GOT3 (cell line): Measurements from ENCODE around the gene INSYN2B.

ENCODE experiments used
- DNase-seq: peaks from one replicate; lab custom pipeline; 2025; ENCODE audit warnings: mixed read lengths; lab: John Stamatoyannopoulos, UW

Gene INSYN2B

GRCh38 chr5:169980418-169981053 is at the start of gene INSYN2B:
TSS of gene INSYN2B (minus strand) at chr5:169980495. CDS start at chr5:169883898, 96,597 bp downstream.
- peak; percentile 74 for DNase-seq

- DNase-seq, result no peak
Measured at GRCh38 chr5:170028124-170028523, 47.8 kb upstream of the INSYN2B start.

GRCh38 chr5:170025853-170026252 is 45.6 kb upstream of the INSYN2B start:
- no peak for DNase-seq

DNA sequence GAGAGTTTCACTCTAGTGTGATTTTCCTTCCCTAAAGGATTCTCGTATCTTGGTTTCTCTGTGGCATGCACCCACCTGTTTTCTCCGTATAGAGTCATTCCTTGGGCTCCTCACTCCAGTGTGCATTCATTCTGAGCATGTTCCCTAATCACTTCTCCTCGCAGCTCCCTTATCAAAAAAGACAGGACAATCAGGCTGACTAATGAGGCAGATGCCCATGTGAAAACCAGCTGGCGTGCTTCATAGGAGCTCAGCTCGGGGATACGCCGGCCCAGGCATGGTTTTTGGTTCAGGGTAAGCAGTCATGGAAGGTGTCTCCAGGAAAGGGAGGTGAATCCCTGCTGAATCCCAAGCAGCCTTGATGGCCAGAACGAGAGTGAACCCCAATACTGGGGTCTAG is 41.2 kb upstream of the INSYN2B start:
- no peak for DNase-seq

DNA sequence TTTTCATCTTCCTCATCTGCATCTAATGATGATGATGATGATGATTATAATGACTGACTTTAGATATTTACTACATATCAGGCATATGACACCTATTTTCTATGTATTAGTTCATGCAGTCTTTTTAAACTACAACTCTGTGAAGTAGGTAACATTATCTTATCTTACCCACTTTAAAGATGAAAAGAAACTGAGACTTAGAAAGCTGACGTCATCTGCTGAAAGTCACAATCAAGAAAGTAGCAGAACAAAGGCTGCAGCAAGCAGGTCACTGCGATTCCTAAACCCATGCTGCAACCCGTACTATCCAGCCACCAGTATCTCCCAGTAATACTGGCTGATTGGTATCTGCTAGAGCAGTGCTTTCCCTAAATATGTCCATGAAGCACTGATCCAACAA is 40.1 kb upstream of the INSYN2B start:
- DNase-seq, result no peak

GRCh38 chr5:170012622-170013021 is 32.3 kb upstream of the INSYN2B start:
- DNase-seq, result no peak

- no peak for DNase-seq
Measured at GRCh38 chr5:170011751-170012150, 31.5 kb upstream of the INSYN2B start.

DNA sequence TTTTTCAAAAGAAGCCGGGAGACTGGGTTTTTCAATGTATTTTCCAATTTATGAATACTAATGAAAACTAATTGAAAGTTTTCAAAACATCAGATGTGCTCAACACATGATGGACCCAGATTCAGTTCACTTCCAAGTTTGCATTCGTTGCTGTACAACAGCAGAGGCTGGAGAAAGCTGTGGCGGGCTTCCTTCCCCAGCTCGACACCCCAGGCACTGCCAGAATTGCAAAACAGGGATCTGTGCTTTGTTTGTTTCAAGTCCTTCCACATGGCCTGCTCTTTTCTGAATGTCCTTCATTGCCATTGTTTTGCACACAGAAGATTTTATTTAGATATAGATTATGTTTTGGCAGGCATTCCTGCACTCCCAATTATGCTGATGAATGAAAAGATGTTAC is 30.3 kb upstream of the INSYN2B start:
- DNase-seq, result no peak

GRCh38 chr5:170008376-170008775 is 28.1 kb upstream of the INSYN2B start:
- DNase-seq, result no peak

- no peak for DNase-seq
Measured at GRCh38 chr5:170006021-170006420, 25.7 kb upstream of the INSYN2B start.

DNA sequence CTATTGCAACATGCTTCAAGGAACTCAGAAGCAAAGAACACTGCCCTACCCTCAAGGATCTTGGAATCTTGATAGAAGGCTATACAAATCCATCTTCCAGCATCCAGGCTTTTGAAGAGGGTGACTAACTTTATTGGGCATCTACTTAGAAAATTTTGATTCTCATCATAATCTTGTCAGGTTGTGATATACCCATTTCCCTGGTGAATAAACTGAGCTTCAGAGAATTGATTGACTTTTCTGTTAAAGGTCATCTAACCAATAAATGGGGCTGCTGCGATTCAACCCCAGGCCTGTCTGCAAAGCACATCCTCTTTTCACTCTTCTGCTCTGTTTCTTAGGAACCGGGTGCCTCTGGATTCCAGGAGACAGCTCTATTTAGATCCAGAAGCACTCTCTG is 19.9 kb upstream of the INSYN2B start:
- no peak for DNase-seq

DNA sequence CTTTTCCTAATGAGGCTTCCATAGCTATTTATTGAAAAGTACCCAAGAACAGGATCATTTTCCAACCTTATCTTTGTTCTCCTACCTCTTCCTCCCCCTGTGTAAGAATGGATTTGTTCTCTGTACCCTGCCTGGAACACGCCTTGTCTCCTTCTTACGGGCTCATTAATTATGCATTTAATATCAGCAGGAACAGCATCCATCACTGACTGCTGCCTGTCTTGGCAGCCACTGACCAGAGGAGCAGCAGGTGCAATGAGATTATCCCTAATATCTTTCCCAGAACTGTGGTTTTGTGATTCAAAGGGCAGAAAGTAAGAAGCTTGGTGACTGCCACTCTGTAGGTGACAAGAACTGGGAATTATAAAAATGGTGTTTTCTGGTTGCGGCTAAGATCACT is 19.3 kb upstream of the INSYN2B start:
- DNase-seq, result no peak

DNA sequence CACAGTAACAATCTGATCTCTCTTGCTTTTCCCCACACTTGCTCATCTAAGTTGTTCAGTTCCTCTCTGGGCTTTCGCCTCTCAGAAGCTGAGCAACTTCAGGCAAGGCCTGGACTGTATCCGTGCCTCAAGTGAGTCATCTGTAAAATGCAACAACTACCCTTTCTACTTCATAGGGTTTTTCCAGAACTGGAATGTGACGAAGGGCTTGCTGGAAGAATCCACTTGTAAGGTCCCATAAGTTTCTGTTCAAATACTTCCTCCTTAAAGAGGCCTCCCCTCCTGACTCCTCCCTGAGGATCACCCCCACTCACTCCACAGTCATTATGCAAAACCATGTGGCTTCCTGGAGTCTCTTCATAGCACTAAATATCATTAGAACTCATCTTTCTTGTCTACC is 17.5 kb upstream of the INSYN2B start:
- no peak for DNase-seq

- no peak for DNase-seq
Measured at GRCh38 chr5:169993485-169993790, 13.1 kb upstream of the INSYN2B start.

GRCh38 chr5:169992789-169993484 is 12.6 kb upstream of the INSYN2B start:
- no peak for DNase-seq

DNA sequence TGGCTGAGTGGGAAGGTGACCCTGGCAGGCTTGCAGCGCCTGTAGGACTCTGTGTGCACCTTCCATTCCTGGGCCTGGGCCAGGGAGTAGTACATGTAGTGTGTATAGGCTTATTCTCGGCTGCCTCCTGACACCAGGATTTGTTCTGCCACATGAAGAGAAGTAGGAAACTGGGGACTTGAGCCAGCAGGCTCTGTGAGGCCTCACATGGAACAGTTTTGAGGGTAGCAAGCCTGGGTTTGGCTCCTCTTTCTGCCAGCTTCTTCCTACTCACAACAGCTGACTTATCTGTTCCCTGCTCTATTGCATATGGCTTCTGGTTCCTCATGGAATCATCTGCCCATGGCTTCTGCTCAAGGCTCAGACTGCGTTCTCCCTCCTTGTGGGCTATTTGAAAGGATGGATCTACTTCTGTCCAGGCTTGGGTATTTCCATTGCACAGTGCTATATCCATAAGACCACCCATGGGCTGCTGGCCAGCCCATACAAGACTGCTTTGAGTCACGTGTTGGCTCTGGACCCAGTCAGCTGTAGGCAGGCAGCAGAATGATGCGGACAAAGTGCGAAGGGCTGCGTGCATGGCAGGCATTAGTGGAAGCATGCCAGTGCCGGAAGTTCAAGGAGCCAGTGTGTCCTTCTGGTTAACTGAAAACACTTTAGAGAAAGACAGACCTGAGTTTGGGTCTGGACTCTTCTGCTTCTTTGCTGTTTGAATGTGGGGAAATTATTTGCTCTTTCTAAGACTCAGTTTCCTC is 11.0 kb upstream of the INSYN2B start:
- no peak for DNase-seq

DNA sequence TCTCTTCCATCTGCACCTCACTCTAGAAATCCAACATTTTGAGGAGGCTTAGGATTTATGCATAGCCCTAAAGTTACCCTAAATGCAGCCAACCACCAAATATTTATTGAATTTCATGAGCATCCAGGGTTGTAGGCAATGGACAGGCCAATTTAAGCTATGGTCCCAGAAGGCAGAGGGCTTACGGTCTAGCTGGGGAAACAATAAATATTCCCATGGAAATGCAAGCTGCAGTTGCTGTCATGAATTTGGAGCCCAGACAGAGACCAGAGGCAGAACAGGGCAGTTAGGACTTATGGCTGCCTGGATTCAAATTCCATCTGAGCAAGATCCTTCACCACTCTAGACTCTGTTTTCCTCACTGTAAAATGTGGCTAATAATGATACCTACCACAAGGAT is 9.1 kb upstream of the INSYN2B start:
- DNase-seq, result no peak

DNA sequence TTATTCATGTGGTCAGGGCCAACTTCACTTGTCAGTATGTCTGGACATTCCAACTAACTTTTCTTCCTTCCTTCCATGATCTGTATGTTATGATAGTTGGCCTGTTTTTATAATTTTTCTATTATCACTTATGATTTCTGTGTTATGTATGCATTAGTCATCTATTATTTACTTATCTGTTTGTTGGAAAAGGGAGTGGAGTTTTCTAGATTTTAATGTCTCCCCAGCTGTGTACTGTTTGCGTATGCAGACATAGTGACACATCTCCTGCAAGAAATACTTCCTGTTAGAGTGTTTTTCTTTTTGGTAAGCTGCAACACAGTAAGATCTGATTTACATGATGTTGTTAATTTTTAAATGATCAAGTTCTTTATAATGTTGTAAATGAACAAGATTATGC is 8.7 kb upstream of the INSYN2B start:
- DNase-seq, result no peak

DNA sequence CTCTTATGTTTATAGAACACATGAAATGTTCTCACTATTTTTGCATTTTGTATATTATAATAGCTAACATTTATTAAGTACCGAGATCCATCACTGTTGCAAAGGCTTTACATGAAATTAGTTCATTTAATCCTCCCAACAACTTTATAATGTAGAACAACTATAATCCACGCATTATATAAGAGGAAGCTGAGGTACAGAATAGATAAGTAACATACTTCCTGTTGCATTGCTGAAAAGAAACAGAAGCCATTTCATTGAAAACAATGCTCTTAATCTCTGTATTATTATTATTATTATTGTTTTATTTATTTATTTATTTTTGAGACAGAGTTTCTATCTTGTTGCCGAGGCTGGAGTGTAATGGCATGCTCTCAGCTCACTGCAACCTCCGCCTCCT is 7.9 kb upstream of the INSYN2B start:
- no peak for DNase-seq

- DNase-seq, result no peak
Measured at GRCh38 chr5:169979871-169980270, 424 bp downstream of the INSYN2B start.

GRCh38 chr5:169978714-169979113 is 1.6 kb downstream of the INSYN2B start:
- no peak for DNase-seq

DNA sequence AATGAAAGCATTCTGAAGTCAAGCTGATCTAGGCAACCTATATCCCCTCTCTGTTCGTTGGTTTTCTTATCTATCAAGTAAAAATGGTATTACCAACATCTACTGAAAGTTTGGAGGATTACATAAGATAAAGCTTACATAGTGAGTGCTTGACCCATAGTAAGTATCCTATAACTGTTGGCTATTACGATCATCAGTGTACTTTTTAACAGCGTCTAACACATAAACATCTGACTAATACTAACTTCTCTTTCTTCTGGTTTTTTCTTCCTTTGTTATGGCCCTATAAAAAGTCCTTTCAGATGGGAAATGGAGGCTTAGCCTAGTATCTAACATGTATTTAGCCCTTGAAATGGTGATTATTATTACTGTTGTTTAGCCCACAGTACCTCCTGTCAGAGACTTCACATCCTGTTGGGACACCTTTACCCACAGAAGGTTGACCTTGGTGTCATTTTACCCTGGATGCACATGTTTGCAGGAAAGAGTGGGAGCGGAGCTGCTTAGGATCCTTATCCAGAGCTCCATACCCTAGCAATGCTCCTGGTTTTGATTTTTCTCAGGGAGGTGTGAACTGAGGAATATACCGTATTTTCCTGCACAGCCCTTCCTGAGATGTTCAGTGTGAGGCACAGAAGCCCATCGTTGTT is 6.0 kb downstream of the INSYN2B start:
- no peak for DNase-seq

- DNase-seq, result no peak
Measured at GRCh38 chr5:169973056-169973455, 7.2 kb downstream of the INSYN2B start.
